Breast epithelium (tissue), 3 donors: ENCODE measurements around the gene NOTUM.

ENCODE experiments used
- CTCF ChIP-seq, 3 donors: fragments of 450-650 bp; IDR thresholded peaks; one replicate each; pipeline ENCODE4 v1.5.1; 2016 to 2017; ENCODE audit warnings: antibody characterized with exemption in 3 of 3, mild to moderate bottlenecking in 3 of 3, moderate library complexity in 3 of 3
- POLR2A ChIP-seq: fragments of 450-650 bp; IDR thresholded peaks from one replicate; pipeline ENCODE4 v1.6.1; 2016; ENCODE audit warnings: antibody characterized with exemption, mild to moderate bottlenecking, moderate library complexity

GRCh38 chr17:81948635-81949378 is 12.2 kb downstream of the NOTUM start:
- TF ChIP-seq CTCF (IDR thresholded peaks at IDR 0.05) (no peak), POLR2A (no peak)
